Esophagus muscularis mucosa (tissue), 4 donors: ENCODE results near the gene ACOT8. TPM values are rescaled to one million over a fixed set of nuclear protein-coding genes. Genes with fewer than 3 reads are reported as not detected.

Source experiments
- DNase-seq: peaks from one replicate; pipeline ENCODE4 v3.0.0-alpha.2; 2017; ENCODE audit errors: extremely low spot score
- H3K27ac ChIP-seq, 4 donors: fragments of 200-600 bp; sonication (generic); replicated peaks in 1 of 4; 1 replicate in 3 of 4; 2 replicates in 1 of 4; pipeline ENCODE4 v1.5.1; 2016 to 2019; ENCODE audit warnings: mild to moderate bottlenecking in 1 of 4
- H3K27me3 ChIP-seq, 4 donors: fragments of 200-600 bp; sonication (generic); one replicate each; pipeline versions ENCODE4 v1.5.1 to v1.6.0; 2016 to 2019
- H3K36me3 ChIP-seq, 4 donors: fragments of 200-600 bp; sonication (generic); one replicate each; pipeline ENCODE4 v1.5.1; 2016 to 2019
- H3K4me1 ChIP-seq, 4 donors: fragments of 200-600 bp; sonication (generic); one replicate each; pipeline ENCODE4 v1.5.1; 2016 to 2019
- H3K4me3 ChIP-seq, 4 donors: fragments of 200-600 bp; sonication (generic); 1 replicate in 2 of 4; 2 replicates in 2 of 4; pipeline ENCODE4 v1.5.1; 2016 to 2019; ENCODE audit warnings: mild to moderate bottlenecking in 4 of 4, moderate library complexity in 1 of 4
- H3K9me3 ChIP-seq, 4 donors: fragments of 200-600 bp; sonication (generic); 1 replicate in 3 of 4; 2 replicates in 1 of 4; pipeline ENCODE4 v1.5.1; 2016 to 2019
- CTCF ChIP-seq, 3 experiments: fragments of 200-600 bp in 2 of 3; fragments of 450-650 bp in 1 of 3; sonication (generic) in 2 of 3; IDR thresholded peaks; one replicate each; pipeline ENCODE4 v1.5.1; 2017 to 2019; ENCODE audit warnings: antibody characterized with exemption in 3 of 3, mild to moderate bottlenecking in 2 of 3, moderate library complexity in 1 of 3
- EP300 ChIP-seq: sonication (generic); formaldehyde crosslinking; IDR thresholded peaks from one replicate; pipeline ENCODE4 v1.6.1; 2017; ENCODE audit warnings: antibody characterized with exemption
- POLR2A ChIP-seq: fragments of 450-650 bp; IDR thresholded peaks from one replicate; pipeline ENCODE4 v1.6.1; 2017; ENCODE audit warnings: antibody characterized with exemption, moderate library complexity, mild to moderate bottlenecking, low read depth
- POLR2AphosphoS5 ChIP-seq, 2 donors: sonication (generic); formaldehyde crosslinking; IDR thresholded peaks; one replicate each; pipeline ENCODE4 v1.6.1; 2017; ENCODE audit warnings: antibody characterized with exemption in 2 of 2
- WGBS: methylation state at CpG from one replicate; pipeline ENCODE4 v1.1.5; 2018; 5-methylcytosine and 5-hydroxymethylcytosine counted together
- intact Hi-C: fragments of 100-400 bp; cut with DNase I; formaldehyde crosslinking; loops from one replicate; pipeline ENCODE4 v1.15.1; 2023
- total RNA-seq, 4 donors: library from RNA; depleted of rRNA; stranded (reverse); fragments of >200 nt; gene quantifications; one replicate each; pipeline versions ENCODE4 v1.1.0 to v1.2.1, GENCODE V29; 2016

Gene ACOT8
- total RNA-seq, 4 donors from 2014 or later = 30.0 to 41.9 (median 33.7) TPM

- 87% methylated on average over 19 of the region's 19 CpGs for WGBS
- intact Hi-C loops = loop anchor here (10.0 kb wide), 1 partner anchor 82 kb away; no protein-coding TSS in a partner anchor
- Histone ChIP-seq H3K4me1 (peaks cover 24 to 69% (median 41%) of the 10 kb centered on the region in 4 donors), H3K9me3 (no peaks in the 10 kb centered on the region), H3K4me3 (no peak overlapping the region), H3K36me3 (peaks cover 0 to 59% (median 45%) of the 10 kb centered on the region in 4 donors), H3K27ac (no peak overlapping the region), H3K27me3 (no peaks in the 10 kb centered on the region)
- TF ChIP-seq POLR2AphosphoS5 (IDR thresholded peaks at IDR 0.05) (no peak), POLR2A (no peak), EP300 (no peak), CTCF (IDR thresholded peaks at IDR 0.05) (no peak)
- DNase-seq = no peak
Observed at GRCh38 chr20:45886590-45887345, 29.6 kb upstream of the ACOT8 start.

GRCh38 chr20:45883100-45883469 is 25.9 kb upstream of the ACOT8 start:
- TF ChIP-seq POLR2AphosphoS5 (IDR thresholded peaks at IDR 0.05) (no peak), CTCF (IDR thresholded peaks at IDR 0.05) (no peak), POLR2A (no peak), EP300 (no peak)
- 80% methylated on average over 9 of the region's 9 CpGs for WGBS

GRCh38 chr20:45882469-45883099 is 25.4 kb upstream of the ACOT8 start:
- intact Hi-C loops = loop anchor here (10.0 kb wide), 1 partner anchor 78 kb away; no protein-coding TSS in a partner anchor
- 75% methylated on average over 4 of the region's 4 CpGs for WGBS
- Histone ChIP-seq H3K36me3 (peaks cover 0 to 63% (median 54%) of the 10 kb centered on the region in 4 donors), H3K27me3 (no peaks in the 10 kb centered on the region), H3K4me1 (peaks cover 16 to 55% (median 32%) of the 10 kb centered on the region in 4 donors), H3K9me3 (no peaks in the 10 kb centered on the region), H3K4me3 (no peak overlapping the region), H3K27ac (no peak overlapping the region)
- DNase-seq = no peak
- TF ChIP-seq CTCF (IDR thresholded peaks at IDR 0.05) (no peak), POLR2A (no peak), POLR2AphosphoS5 (IDR thresholded peaks at IDR 0.05) (no peak), EP300 (no peak)

More at GRCh38 chr20:45883100-45883469, 25.9 kb upstream of the ACOT8 start:
- Histone ChIP-seq H3K4me1 (peaks cover 16 to 55% (median 32%) of the 10 kb centered on the region in 4 donors), H3K27me3 (no peaks in the 10 kb centered on the region), H3K9me3 (no peaks in the 10 kb centered on the region), H3K36me3 (peaks cover 0 to 58% (median 51%) of the 10 kb centered on the region in 4 donors), H3K4me3 (no peak overlapping the region), H3K27ac (no peak overlapping the region)
- DNase-seq = no peak
- intact Hi-C loops = loop anchor here (10.0 kb wide), 1 partner anchor 78 kb away; no protein-coding TSS in a partner anchor

GRCh38 chr20:45880988-45881788 is 24.0 kb upstream of the ACOT8 start, which contains the start of gene ZSWIM1:
ZSWIM1 (plus strand) TSS chr20:45881227; CDS start chr20:45882593, 1,366 bp downstream.
- TF ChIP-seq POLR2A (peak; percentile 16), EP300 (no peak), POLR2AphosphoS5 (IDR thresholded peaks at IDR 0.05) (peak; percentile 86), CTCF (IDR thresholded peaks at IDR 0.05) (no peak)
- DNase-seq = peak; percentile 100
- Histone ChIP-seq H3K4me1 (peaks cover 16 to 49% (median 32%) of the 10 kb centered on the region in 4 donors), H3K36me3 (peaks cover 0 to 63% (median 51%) of the 10 kb centered on the region in 4 donors), H3K27ac (peak within 1 kb of the TSS; percentile 80 to 91 (median 86)), H3K9me3 (no peaks in the 10 kb centered on the region), H3K4me3 (peak within 1 kb of the TSS; percentile 61 to 67 (median 66)), H3K27me3 (no peaks in the 10 kb centered on the region)
- intact Hi-C loops = loop anchor here (10.0 kb wide), 1 partner anchor 76 kb away; no protein-coding TSS in a partner anchor
- WGBS = 2% methylated on average over 23 of the region's 23 CpGs
